GM12878 (cell line): ENCODE results near the gene PTPRC. TPM values are rescaled to one million over a fixed set of nuclear protein-coding genes. Genes with fewer than 3 reads are reported as not detected.

Experiments
- ATAC-seq: fragments of 200-7000 bp; cut with Tn5 transposase; 3 replicates; pipeline ENCODE4 v1.9.1; 2020; ENCODE audit warnings: mild to moderate bottlenecking, moderate library complexity
- BruUV-seq: library from RNA; stranded (reverse); fragments of 400-500 nt; replicated peaks from 2 replicates; lab custom pipeline; 2021; lab: Mats Ljungman, UMichigan
- CTCF ChIA-PET: fragments of 300-600 bp; sonication (Branson Sonifier 250); formaldehyde crosslinking; extraction: SDS; loops from one replicate; lab custom pipeline; 2021; ENCODE audit warnings: inconsistent platforms; lab: Yijun Ruan, JAX
- POLR2A ChIA-PET: fragments of 350-600 bp; formaldehyde crosslinking; extraction: SDS; loops from one replicate; lab custom pipeline; 2021; ENCODE audit warnings: inconsistent platforms; lab: Charles Lee
- RAD21 ChIA-PET: fragments of 300-600 bp; sonication (Branson Sonifier 250); formaldehyde crosslinking; loops from one replicate; lab custom pipeline; 2023; ENCODE audit warnings: antibody characterized with exemption; ENCODE audit not compliant: unreplicated experiment; lab: Charles Lee
- SMC1A ChIA-PET: fragments of 300-600 bp; sonication (Branson Sonifier 250); formaldehyde crosslinking; loops from one replicate; lab custom pipeline; 2023; ENCODE audit not compliant: unreplicated experiment, uncharacterized antibody; lab: Charles Lee
- DNase-seq: peaks from one replicate; pipeline ENCODE4 v3.0.0-alpha.2; 2011; ENCODE audit warnings: low read depth, low spot score
- FAIRE-seq: peaks from 3 replicates; lab custom pipeline; 2011; peaks lifted over from hg19 to GRCh38; lab: Jason Lieb, UNC
- H2AFZ ChIP-seq: 2 replicates; pipeline ENCODE4 v1.6.0; 2011; ENCODE audit warnings: low read depth, low read length, control low read depth; ENCODE audit not compliant: control insufficient read depth
- H3K27ac ChIP-seq: 2 replicates; pipeline ENCODE4 v1.5.1; 2011; ENCODE audit warnings: control low read depth; ENCODE audit not compliant: control insufficient read depth, insufficient read depth
- H3K27me3 ChIP-seq, 2 experiments: replicated peaks in 1 of 2; 2 replicates each; pipeline versions ENCODE4 v1.6.0 to v1.6.1; 2011; ENCODE audit warnings: low read length in 1 of 2; ENCODE audit not compliant: control insufficient read depth in 2 of 2, insufficient read depth in 2 of 2
- H3K36me3 ChIP-seq, 2 experiments: 2 replicates each; pipeline ENCODE4 v1.5.1; 2011; ENCODE audit warnings: low read length in 1 of 2; ENCODE audit not compliant: control insufficient read depth in 2 of 2, insufficient read depth in 2 of 2
- H3K4me1 ChIP-seq: 2 replicates; pipeline ENCODE4 v1.6.1; 2011; ENCODE audit warnings: mild to moderate bottlenecking, low read length, moderate library complexity, mixed read lengths; ENCODE audit not compliant: control insufficient read depth, insufficient read depth
- H3K4me2 ChIP-seq: 2 replicates; pipeline ENCODE4 v1.6.0; 2011; ENCODE audit warnings: control low read depth; ENCODE audit not compliant: control insufficient read depth, insufficient read depth
- H3K4me3 ChIP-seq: fragments of 200-600 bp; sonication (generic); 2 replicates; pipeline ENCODE4 v1.5.1; 2016
- H3K79me2 ChIP-seq: 2 replicates; pipeline ENCODE4 v1.6.0; 2011; ENCODE audit warnings: low read length; ENCODE audit not compliant: control insufficient read depth, insufficient read depth
- H3K9ac ChIP-seq: 2 replicates; pipeline ENCODE4 v1.8.0; 2011; ENCODE audit warnings: low read length, control low read depth, mixed read lengths; ENCODE audit not compliant: control insufficient read depth, insufficient read depth
- H3K9me3 ChIP-seq: replicated peaks from 3 replicates; pipeline ENCODE4 v1.5.1; 2011; ENCODE audit warnings: mild to moderate bottlenecking, low read length; ENCODE audit not compliant: control insufficient read depth, insufficient read depth
- H4K20me1 ChIP-seq: 2 replicates; pipeline ENCODE4 v1.6.0; 2011; ENCODE audit not compliant: control insufficient read depth, insufficient read depth
- BHLHE40 ChIP-seq, 2 experiments: fragments of 450-650 bp in 1 of 2; IDR thresholded peaks; 2 replicates each; pipeline ENCODE4 v1.6.1; 2011 to 2017; ENCODE audit warnings: low read depth in 2 of 2, borderline replicate concordance in 1 of 2, improper control_type of control experiment in 1 of 2, low read length in 1 of 2, mild to moderate bottlenecking in 1 of 2
- CBX5 ChIP-seq: sonication (generic); IDR thresholded peaks from 2 replicates; pipeline ENCODE4 v1.6.1; 2016; ENCODE audit warnings: low read depth, moderate library complexity, mild to moderate bottlenecking, inconsistent platforms
- IRF4 ChIP-seq: IDR thresholded peaks from 2 replicates; pipeline ENCODE4 v1.6.1; 2011; ENCODE audit warnings: low read depth, low read length
- KDM1A ChIP-seq: fragments of 200-600 bp; sonication (generic); IDR thresholded peaks from 2 replicates; pipeline ENCODE4 v1.6.1; 2016; ENCODE audit warnings: borderline replicate concordance
- MTA3 ChIP-seq: IDR thresholded peaks from 2 replicates; pipeline ENCODE4 v1.6.1; 2012; ENCODE audit warnings: low read length, inconsistent platforms, borderline replicate concordance
- ZNF622 ChIP-seq: fragments of 450-650 bp; IDR thresholded peaks from 2 replicates; pipeline ENCODE4 v1.6.1; 2017; ENCODE audit warnings: mild to moderate bottlenecking, inconsistent platforms
- WGBS: methylation state at CpG from one replicate; pipeline ENCODE4 v1.1.6; 2016; ENCODE audit warnings: low lambda C conversion rate; ENCODE audit not compliant: insufficient replicate concordance, insufficient coverage; ENCODE audit errors: missing lambda C conversion rate; 5-methylcytosine and 5-hydroxymethylcytosine counted together
- in situ Hi-C: fragments of 300-500 bp; cut with MboI; formaldehyde crosslinking; loops from 9 replicates; pipeline ENCODE4 v1.14.3; 2018; ENCODE audit warnings: mixed read lengths
- intact Hi-C: fragments of 100-400 bp; cut with micrococcal nuclease; formaldehyde crosslinking; loops from one replicate; pipeline ENCODE4 v1.14.2; 2022; ENCODE audit not compliant: unreplicated experiment
- polyA plus RNA-seq, 11 experiments: library from polyadenylated mRNA; depleted of rRNA in 4 of 11; unstranded in 6 of 11; stranded (reverse) in 5 of 11; fragments of >200 nt; fragmentation: Nextera tagmentation in 4 of 11; fragmentation: Illumina TruSeq in 1 of 11; extraction: Ambion mirVana in 4 of 11; extraction: Trizol in 1 of 11; gene quantifications; 1 replicate in 1 of 11; 2 replicates in 10 of 11; pipeline versions ENCODE4 v1.2.1 to v1.2.3, GENCODE V29; 2011 to 2016; ENCODE audit warnings: inconsistent platforms in 2 of 11, missing spikeins in 2 of 11, low read depth in 1 of 11
- total RNA-seq, 4 experiments: library from RNA; depleted of rRNA in 3 of 4; stranded (reverse); fragments of >200 nt in 3 of 4; fragmentation: Illumina TruSeq in 1 of 4; extraction: Trizol in 1 of 4; gene quantifications; 2 replicates each; pipeline versions ENCODE4 v1.2.1 to v1.2.3, GENCODE V29; 2013 to 2021

Gene PTPRC
- total and polyA plus RNA-seq, 10 of the 15 experiments (the other 5 are each of a cell fraction or from before 2014, with no cell fraction given) = 72.9 to 221 (median 118) TPM

- TF ChIP-seq KDM1A (no peak), CBX5 (no peak), BHLHE40 (IDR thresholded peaks at IDR 0.05; ENCODE audit: borderline replicate concordance in 1 of 2, low read depth in 2 of 2, low read length in 1 of 2) (no peak)
Observed at GRCh38 chr1:198636391-198636790, 2.4 kb upstream of the PTPRC start (continued).

- Histone ChIP-seq H4K20me1 (no peaks in the 10 kb centered on the region), H3K4me3 (no peak overlapping the region), H3K27me3 (no peaks in the 10 kb centered on the region), H3K79me2 (peaks cover 32% of the 10 kb centered on the region), H3K27ac (no peak overlapping the region)
- intact Hi-C loops = no loop called here
- BruUV-seq = no TSS peak
- FAIRE-seq = no peak
- TF ChIP-seq ZNF622 = no peak
- no peak for TF ChIP-seq IRF4
- no peak for TF ChIP-seq MTA3
- TF ChIP-seq, all 136 proteins: peak for 0
- Histone ChIP-seq H3K9ac (no peak overlapping the region), H3K9me3 (peaks cover 4% of the 10 kb centered on the region; the same call in 2 of the 3 replicates), H3K4me2 (peak overlapping the region; percentile 7; the same call in 1 of the 2 replicates), H3K4me1 (peaks cover 18% of the 10 kb centered on the region), H2AFZ (peak overlapping the region; percentile 46; the same call in 1 of the 2 replicates), H3K36me3 (no peaks in the 10 kb centered on the region)
- 21% methylated on average over 2 of the region's 2 CpGs for WGBS
- ATAC-seq (no peak), DNase-seq (no peak)
- CTCF ChIA-PET = interaction anchor here (0.6 to 5.8 kb wide), 10 partner anchors 10 to 151 kb away, joined by 3 to 45 read pairs (median 4); no protein-coding TSS in a partner anchor
- RAD21 ChIA-PET = interaction anchor here (0.7 to 10.8 kb wide), 15 partner anchors 7 to 298 kb away, joined by 3 to 154 read pairs (median 3); no protein-coding TSS in a partner anchor
- SMC1A ChIA-PET = interaction anchor here (0.7 to 10.6 kb wide), 12 partner anchors 9 to 117 kb away, joined by 3 to 251 read pairs (median 20); no protein-coding TSS in a partner anchor
- POLR2A ChIA-PET = interaction anchor here (1.4 to 8.5 kb wide), 2 partner anchors 15 to 42 kb away, joined by 4 to 106 read pairs; no protein-coding TSS in a partner anchor
- in situ Hi-C loops = no loop called here
Observed at GRCh38 chr1:198637157-198637556, 1.7 kb upstream of the PTPRC start.
